ENCODE data around the gene WHRN. TPM values are rescaled to one million over a fixed set of nuclear protein-coding genes. Genes with fewer than 3 reads are reported as not detected.

WHRN gene
- total and polyA plus RNA-seq, 2 of the 8 experiments (the other 6 are each of a cell fraction or from before 2014, with no cell fraction given) = 4.4 to 7.7 TPM

DNA sequence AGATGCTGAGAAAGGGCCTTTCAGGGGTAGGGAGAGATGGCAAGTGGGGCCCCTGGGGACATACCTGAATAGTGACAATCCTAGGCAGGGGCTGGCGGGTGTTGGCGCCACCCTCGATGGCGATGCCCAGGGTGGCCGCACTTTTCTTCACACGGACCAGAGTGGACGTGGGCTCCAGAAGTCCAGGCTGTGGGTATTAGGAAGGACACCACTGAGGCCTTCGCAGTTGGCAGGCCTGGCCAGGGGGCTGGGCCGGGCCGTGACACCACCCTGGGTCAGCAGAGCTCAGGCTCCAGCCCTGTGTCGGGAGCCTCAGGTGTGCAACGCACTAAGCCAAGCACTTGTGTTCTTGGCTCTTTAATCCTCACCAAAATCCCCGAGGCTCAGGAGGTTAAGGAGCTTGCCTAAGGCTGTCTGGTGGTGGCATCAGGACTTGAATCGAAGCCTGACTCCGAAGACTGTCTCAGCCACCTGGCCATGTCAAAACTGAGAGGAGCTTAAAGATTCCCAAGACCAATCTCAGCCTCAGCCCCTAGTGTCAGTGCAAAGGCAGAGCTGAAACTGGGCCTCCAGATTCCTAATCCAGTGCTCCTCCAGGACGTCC, 102.0 kb downstream of the WHRN start:
- Histone ChIP-seq H3K4ac (replicated peaks; ENCODE audit: insufficient read length, low read depth, low read length) (no peak overlapping the region), H3K9ac (replicated peaks in 1 of 4; ENCODE audit: extremely low read depth in 1 of 4, low read depth in 3 of 4, low read length in 3 of 4) (no peak overlapping the region), H3K18ac (ENCODE audit: extremely low read depth, low read length) (no peak overlapping the region), H3K23me2 (ENCODE audit: low read depth, low read length) (no peaks in the 10 kb centered on the region), H3K23ac (ENCODE audit: insufficient read length) (no peak overlapping the region), H3K4me3 (ENCODE audit: extremely low read depth in 1 of 4, insufficient read depth in 2 of 4, low read depth in 3 of 4, low read length in 4 of 4) (no peak overlapping the region), H2BK15ac (ENCODE audit: low read length) (no peak overlapping the region), H3K14ac (ENCODE audit: insufficient read length) (no peak overlapping the region), H3K27me3 (replicated peaks in 1 of 4; ENCODE audit: control insufficient read depth in 3 of 4, extremely low read depth in 1 of 4, insufficient read depth in 3 of 4, low read length in 3 of 4) (no peaks in the 10 kb centered on the region), H3K36me3 (ENCODE audit: control insufficient read depth in 2 of 4, insufficient read depth in 4 of 4, low read length in 3 of 4) (no peaks in the 10 kb centered on the region), H4K20me1 (replicated peaks in 1 of 2; ENCODE audit: control insufficient read depth in 1 of 2, insufficient read depth in 2 of 2, low read length in 2 of 2) (no peaks in the 10 kb centered on the region), H4K5ac (ENCODE audit: insufficient read length, low read depth, low read length) (no peak overlapping the region), H3K4me2 (ENCODE audit: insufficient read depth in 1 of 2, low read depth in 2 of 2, low read length in 2 of 2) (no peak overlapping the region), H3K9me3 (ENCODE audit: insufficient read depth in 2 of 2, low read depth in 1 of 2, low read length in 1 of 2) (no peaks in the 10 kb centered on the region), H2BK12ac (ENCODE audit: low read depth, low read length) (no peak overlapping the region), H2BK5ac (ENCODE audit: low read depth, low read length) (no peak overlapping the region), H3K56ac (replicated peaks; ENCODE audit: insufficient read length, low read depth, low read length) (no peak overlapping the region), H3K79me1 (ENCODE audit: low read depth, low read length) (no peaks in the 10 kb centered on the region), H2AFZ (ENCODE audit: low read length) (no peak overlapping the region), H3K27ac (ENCODE audit: low read depth, low read length) (no peak overlapping the region), H2AK5ac (ENCODE audit: low read depth, low read length) (0 out of 2 replicates have a peak overlapping the region, but pooled peaks have one; percentile 8), H3K79me2 (ENCODE audit: control insufficient read depth in 1 of 2, insufficient read depth in 2 of 2, low read length in 2 of 2) (no peaks in the 10 kb centered on the region), H4K91ac (replicated peaks; ENCODE audit: insufficient read length, low read length) (no peak overlapping the region), H4K8ac (ENCODE audit: extremely low read depth, insufficient read depth, low read length) (no peak overlapping the region), H3K4me1 (replicated peaks in 1 of 4; ENCODE audit: control insufficient read depth in 3 of 4, insufficient read depth in 4 of 4, low read length in 3 of 4) (peaks cover 0 to 7% (median 2%) of the 10 kb centered on the region in 4 experiments; a peak in 4 of 7 replicates), H2BK20ac (ENCODE audit: low read length) (no peak overlapping the region), H2BK120ac (replicated peaks; ENCODE audit: low read depth, low read length) (no peak overlapping the region)
- DNase-seq (ENCODE audit: low read depth in 1 of 2, low spot score in 2 of 2) = no peak
- CTCF ChIA-PET (ENCODE audit: partially characterized antibody) = interaction anchor here (0.8 to 11.0 kb wide), 18 partner anchors 10 to 367 kb away, joined by 3 to 271 read pairs (median 4); partner anchors contain the start of gene TEX48
- WGBS, 2 experiments (ENCODE audit: extremely low coverage in 1 of 2, insufficient coverage in 1 of 2, insufficient read length in 1 of 2, insufficient replicate concordance in 2 of 2, low coverage in 1 of 2, low lambda C conversion rate in 2 of 2, missing lambda C conversion rate in 1 of 2) = 93% methylated on average over 16 of the region's 16 CpGs; no CpG with 5 or more reads in 1 of the 2 experiments
- FAIRE-seq = no peak
- POLR2A ChIA-PET (ENCODE audit: partially characterized antibody) = interaction anchor here (0.6 to 2.6 kb wide), 6 partner anchors 8 to 234 kb away, joined by 3 to 12 read pairs (median 5); no protein-coding TSS in a partner anchor
- no peak for TF ChIP-seq EZH2 (IDR thresholded peaks at IDR 0.05; ENCODE audit: low read depth, low read length, severe bottlenecking)
- no peak for TF ChIP-seq SUZ12 (IDR thresholded peaks at IDR 0.05; ENCODE audit: low read length)
- no peak for TF ChIP-seq POLR2AphosphoS5 (IDR thresholded peaks at IDR 0.05; ENCODE audit: low read depth, low read length)
- no peak for TF ChIP-seq JUN (IDR thresholded peaks at IDR 0.05; ENCODE audit: low read depth, low read length)
- no peak for TF ChIP-seq SRF (IDR thresholded peaks at IDR 0.05; ENCODE audit: low read depth, low read length)
- TF ChIP-seq POU5F1 (IDR thresholded peaks at IDR 0.05; ENCODE audit: low read depth, low read length) = no peak

Measured in H1 (cell line).